ENCODE results near the gene JAZF1.

Gene JAZF1

DNA sequence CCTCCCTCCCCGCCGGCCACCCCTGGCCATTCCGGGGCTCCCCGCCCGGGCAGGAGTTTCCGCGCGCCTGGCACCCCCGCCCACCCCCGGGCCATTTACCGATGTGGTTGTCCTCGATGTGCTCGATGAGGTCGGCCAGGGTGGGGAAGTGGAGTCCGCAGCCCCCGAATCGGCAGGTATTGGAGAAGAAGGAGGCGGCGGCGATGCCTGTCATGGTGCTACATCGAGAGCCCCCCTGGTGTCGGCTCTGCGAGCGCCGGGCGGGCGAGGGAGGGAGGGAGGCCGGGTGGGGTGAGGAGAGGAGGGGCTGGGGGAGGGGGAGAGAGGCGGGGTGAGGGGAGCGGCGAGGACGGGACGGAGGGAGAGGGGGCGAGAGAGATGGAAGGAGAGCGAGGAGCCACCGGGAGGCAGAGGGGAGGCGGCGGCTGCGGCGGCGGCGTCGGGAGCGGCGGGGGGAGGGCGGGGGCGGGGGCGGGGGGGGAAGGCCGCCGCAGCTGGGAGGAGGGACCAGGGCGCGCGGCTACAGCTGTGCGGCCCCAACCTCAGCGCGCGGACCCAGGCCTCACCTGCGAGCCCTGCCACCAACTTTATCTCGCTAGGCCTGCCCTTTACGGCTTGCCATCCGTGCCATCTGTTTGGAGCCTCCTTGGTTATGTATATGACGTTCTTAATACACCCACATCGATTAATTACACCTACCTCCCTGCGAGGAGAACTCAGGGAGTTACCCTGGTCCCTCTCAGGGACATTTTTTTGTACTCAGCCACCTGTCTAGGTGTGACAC is at the start of gene JAZF1:
TSS of gene JAZF1 (minus strand) at position 432 of the 784 bp plus-strand sequence.
- DNase-seq (ENCODE audit: low spot score), result peak; percentile 85

GRCh38 chr7:28230261-28230660 is 49.7 kb upstream of the JAZF1 start:
- DNase-seq (ENCODE audit: low spot score), result no peak

DNA sequence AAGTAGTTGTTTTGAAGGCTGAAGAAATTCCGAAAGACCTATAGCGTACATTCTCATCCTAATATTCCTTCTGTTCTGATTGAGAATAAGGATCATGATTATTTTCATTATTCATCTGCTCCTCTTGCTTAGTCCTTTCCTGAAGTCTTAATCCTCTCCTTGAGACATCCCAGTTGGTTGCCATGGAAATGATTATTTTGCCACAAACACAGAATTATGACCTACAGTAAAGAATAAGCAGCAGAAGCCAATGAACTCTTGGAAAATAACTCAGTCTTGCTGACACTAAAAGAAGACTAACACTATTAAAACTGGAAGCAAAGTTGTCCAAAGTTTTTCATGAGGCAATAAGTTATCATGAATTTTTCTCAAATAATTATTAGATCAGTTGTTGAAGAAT is 47.8 kb upstream of the JAZF1 start:
- no peak for DNase-seq (ENCODE audit: low spot score)

DNA sequence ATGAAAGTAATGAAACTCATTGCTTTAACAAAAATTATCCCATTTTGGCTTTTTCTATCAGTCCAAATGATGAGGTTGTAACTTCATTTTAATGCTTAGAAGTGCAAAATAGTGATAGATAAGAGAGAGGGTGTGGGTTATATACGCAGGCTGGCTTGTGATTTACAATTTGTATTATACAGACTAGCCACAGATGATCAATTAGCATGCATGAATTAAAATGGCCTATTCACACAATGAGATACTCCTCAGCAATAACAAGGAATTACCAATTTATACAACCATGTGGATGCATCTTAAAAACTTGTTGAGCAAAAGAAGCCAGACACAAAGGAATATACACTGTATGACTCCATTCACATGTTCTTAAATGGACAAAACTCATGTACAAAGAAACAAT is 45.4 kb upstream of the JAZF1 start:
- no peak for DNase-seq (ENCODE audit: low spot score)

DNA sequence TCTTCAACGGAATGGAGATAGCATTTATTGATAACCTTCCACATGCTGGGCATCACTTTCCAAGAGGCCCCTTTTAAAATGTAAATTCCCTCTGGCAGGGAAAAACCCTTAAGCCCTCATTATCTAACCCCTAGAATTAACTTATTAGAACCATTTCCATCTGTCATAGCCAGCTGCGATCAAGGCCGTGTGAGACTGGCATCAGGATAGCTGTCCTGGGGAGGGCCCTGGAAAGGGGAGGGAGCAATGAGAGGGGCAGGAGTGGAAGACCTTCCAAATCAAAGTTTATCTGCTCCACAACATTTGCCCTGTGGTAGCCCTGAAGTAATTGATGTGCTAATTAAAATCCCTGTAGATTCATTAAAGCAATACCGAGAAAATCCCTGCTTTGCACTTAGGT is 45.0 kb upstream of the JAZF1 start:
- DNase-seq (ENCODE audit: low spot score), result no peak

GRCh38 chr7:28224675-28225074 is 44.1 kb upstream of the JAZF1 start:
- no peak for DNase-seq (ENCODE audit: low spot score)

DNA sequence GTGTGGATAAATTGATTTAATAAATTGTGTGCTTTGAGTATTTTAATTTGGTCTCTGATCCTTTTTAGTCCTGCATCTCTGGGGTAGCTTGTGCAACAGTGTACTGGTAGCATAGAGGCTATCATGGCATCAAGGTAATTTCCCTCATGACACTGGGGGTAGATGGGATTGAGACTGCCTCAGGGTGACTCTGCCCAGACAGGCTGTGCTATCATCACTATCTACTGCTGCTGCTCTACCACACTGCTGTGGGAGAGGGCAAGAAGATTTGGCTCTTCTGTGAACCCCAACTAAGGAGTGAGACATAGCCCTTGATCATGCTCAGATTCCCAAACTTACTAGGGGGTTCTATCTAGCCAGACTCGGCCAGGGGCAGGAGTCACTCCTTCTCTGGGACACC is 43.6 kb upstream of the JAZF1 start:
- peak; percentile 43 for DNase-seq (ENCODE audit: low spot score)

GRCh38 chr7:28222636-28223035 is 42.0 kb upstream of the JAZF1 start:
- no peak for DNase-seq (ENCODE audit: low spot score)

GRCh38 chr7:28219793-28220192 is 39.2 kb upstream of the JAZF1 start:
- no peak for DNase-seq (ENCODE audit: low spot score)

DNA sequence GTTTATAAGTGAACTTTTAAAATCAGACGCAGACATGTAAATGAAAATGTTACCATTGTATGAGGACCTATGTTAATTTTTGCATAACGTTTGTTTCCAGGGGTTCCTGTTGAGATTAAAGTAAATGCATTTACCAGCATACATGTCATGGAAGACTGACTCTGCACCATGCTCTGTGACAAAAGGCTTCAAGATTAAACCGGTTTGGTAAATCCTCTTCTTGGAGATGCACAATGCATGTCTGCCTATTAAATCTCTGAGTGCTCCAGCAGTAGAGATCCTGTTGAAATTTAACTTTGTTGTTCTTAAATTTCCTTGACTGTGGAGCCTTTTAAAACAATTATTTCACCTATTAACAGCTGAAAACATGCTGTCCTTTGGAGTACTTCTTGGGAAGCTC is 36.5 kb upstream of the JAZF1 start:
- no peak for DNase-seq (ENCODE audit: low spot score)

GRCh38 chr7:28211006-28211405 is 30.4 kb upstream of the JAZF1 start:
- no peak for DNase-seq (ENCODE audit: low spot score)

DNA sequence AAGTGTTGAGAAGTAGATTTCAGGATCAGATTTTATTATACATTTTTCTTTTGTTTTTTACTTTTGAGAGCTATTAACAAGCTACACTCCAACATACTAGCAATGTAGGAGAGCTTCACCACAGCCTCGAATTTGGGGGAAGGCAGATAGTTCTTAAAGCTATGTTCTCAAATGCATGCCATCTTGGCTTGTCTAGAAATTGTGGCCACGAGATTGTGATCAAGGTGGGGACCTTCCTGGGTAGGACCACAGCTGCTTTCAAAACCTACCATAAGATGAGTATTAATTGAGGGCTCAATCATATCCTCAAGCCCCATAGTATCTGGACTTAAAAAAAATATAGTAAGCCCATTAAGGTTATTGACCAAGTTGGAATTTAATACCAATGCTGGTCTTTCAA is 27.9 kb upstream of the JAZF1 start:
- DNase-seq (ENCODE audit: low spot score), result no peak

DNA sequence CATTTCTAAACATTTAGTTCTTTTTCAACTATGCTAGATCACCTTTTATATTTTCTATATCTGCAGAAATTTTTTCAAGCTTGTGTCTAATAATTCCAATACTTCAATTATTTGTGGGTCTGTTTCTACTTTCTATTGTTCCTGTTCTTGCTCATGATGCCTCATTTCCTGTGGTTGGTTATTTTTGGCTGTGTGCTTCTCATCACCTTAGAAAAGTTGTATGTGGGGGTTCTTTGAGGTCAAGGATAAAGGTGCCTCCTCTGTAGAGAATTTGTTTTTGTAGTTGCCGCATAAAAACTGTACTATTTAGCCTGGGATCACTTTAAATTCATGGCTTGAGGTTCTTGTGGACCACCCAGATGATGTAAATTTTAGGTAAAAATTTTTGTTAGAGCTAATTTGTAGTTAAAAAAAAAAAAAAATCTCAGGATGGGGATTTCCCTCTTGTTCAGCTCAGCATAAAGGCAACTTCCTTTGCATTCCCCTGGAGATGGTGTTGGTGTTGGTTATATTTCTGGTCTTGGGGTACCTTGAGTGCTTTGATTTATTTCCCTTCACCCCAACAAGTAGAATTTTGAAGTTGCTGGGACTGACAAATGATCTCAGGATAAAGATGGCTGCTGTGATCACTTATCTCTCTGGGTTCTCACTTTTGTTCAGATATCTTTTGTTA is 27.0 kb upstream of the JAZF1 start:
- DNase-seq (ENCODE audit: low spot score), result no peak

- DNase-seq (ENCODE audit: low spot score), result peak; percentile 56
Measured at GRCh38 chr7:28205506-28205905, 24.9 kb upstream of the JAZF1 start.

DNA sequence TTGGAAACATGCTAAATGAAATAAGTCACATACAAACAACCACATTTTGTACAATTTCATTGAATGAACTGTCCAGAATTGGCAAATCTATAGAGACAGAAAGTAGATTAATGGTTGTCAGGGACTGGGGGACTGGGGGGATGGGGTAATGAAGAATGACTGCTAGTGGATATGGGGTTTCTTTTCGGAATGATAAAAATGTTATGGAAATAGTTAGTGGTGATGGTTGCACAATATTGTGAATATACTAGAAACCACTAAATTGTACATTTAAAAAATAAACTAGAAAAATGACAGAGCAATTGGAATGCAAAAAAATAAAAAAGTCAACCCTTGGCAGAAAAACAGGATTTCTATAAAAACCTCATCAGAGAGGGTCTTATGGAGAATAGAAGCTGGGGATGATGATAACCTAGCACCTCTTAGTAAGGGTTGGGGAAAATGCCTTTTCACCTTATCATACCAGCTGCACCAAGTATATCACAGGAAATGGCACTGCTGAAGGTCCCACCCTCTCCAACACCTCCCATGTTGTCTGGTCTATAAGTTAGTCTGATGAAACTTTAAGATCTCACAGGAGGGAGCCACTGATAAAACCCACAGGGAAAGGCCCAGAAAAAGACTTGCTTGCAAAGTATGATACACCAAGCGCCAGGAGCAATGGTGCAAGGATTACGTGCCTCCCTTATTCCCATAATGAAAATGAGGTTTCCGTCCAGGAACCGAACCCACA is 23.1 kb upstream of the JAZF1 start:
- DNase-seq (ENCODE audit: low spot score), result peak; percentile 96

GRCh38 chr7:28202222-28202621 is 21.6 kb upstream of the JAZF1 start:
- no peak for DNase-seq (ENCODE audit: low spot score)

- peak; percentile 66 for DNase-seq (ENCODE audit: low spot score)
Measured at GRCh38 chr7:28201131-28201530, 20.5 kb upstream of the JAZF1 start.

GRCh38 chr7:28200598-28200997 is 20.0 kb upstream of the JAZF1 start:
- peak; percentile 97 for DNase-seq (ENCODE audit: low spot score)

- DNase-seq (ENCODE audit: low spot score), result peak; percentile 71
Measured at GRCh38 chr7:28199021-28199510, 18.5 kb upstream of the JAZF1 start.

GRCh38 chr7:28195910-28196620 is 15.5 kb upstream of the JAZF1 start:
- peak; percentile 89 for DNase-seq (ENCODE audit: low spot score)

GRCh38 chr7:28192786-28193585 is 12.4 kb upstream of the JAZF1 start:
- DNase-seq (ENCODE audit: low spot score), result no peak

Data from hematopoietic multipotent progenitor cell treated with erythropoietin and hydrocortisone succinate and interleukin-3 and kit ligand, for 15 days (in vitro differentiated cells).